ENCODE results near the gene GRID2IP.
"Not testable (repeated sequence)": the region's sequence is repeated elsewhere in the genome, so short reads cannot be mapped to it uniquely, and the experiment has no call there.

The GRID2IP gene

GRCh38 chr7:6482307-6482706 lies 69.0 kb downstream of the GRID2IP start:
- DNase-seq: no peak

GRCh38 chr7:6481445-6481844 lies 69.8 kb downstream of the GRID2IP start:
- no peak for DNase-seq

- no peak for DNase-seq
These were observed 71.0 kb downstream of the GRID2IP start for GRCh38 chr7:6480323-6480660.

- no peak for DNase-seq
These were observed 72.2 kb downstream of the GRID2IP start for GRCh38 chr7:6479067-6479466.

GRCh38 chr7:6478186-6478585 lies 73.1 kb downstream of the GRID2IP start:
- no peak for DNase-seq

- no peak for DNase-seq
These were observed 74.0 kb downstream of the GRID2IP start for GRCh38 chr7:6477318-6477660.

GRCh38 chr7:6476596-6477317 lies 74.5 kb downstream of the GRID2IP start:
- DNase-seq: no peak

- DNase-seq: no peak
These were observed 75.7 kb downstream of the GRID2IP start for GRCh38 chr7:6475433-6476186.

GRCh38 chr7:6465862-6466261 lies 85.4 kb downstream of the GRID2IP start:
- DNase-seq: no peak

- not testable (repeated sequence) for DNase-seq
These were observed 87.7 kb downstream of the GRID2IP start for GRCh38 chr7:6463609-6464008.

GRCh38 chr7:6461946-6462550 lies 89.2 kb downstream of the GRID2IP start:
- DNase-seq: no peak

- DNase-seq: no peak
These were observed 90.2 kb downstream of the GRID2IP start for GRCh38 chr7:6460990-6461584.

- no peak for DNase-seq
These were observed 91.0 kb downstream of the GRID2IP start for GRCh38 chr7:6460303-6460702.

- not testable (repeated sequence) for DNase-seq
These were observed 92.6 kb downstream of the GRID2IP start for GRCh38 chr7:6458676-6459075.

GRCh38 chr7:6453734-6454133 lies 97.5 kb downstream of the GRID2IP start:
- no peak for DNase-seq

- no peak for DNase-seq
These were observed 100.0 kb downstream of the GRID2IP start for GRCh38 chr7:6451224-6451705.

GRCh38 chr7:6450591-6450990 lies 100.7 kb downstream of the GRID2IP start:
- DNase-seq: not testable (repeated sequence)

- DNase-seq: not testable (repeated sequence)
These were observed 101.4 kb downstream of the GRID2IP start for GRCh38 chr7:6449884-6450283.

GRCh38 chr7:6448943-6449543 lies 102.2 kb downstream of the GRID2IP start:
- DNase-seq: no peak

GRCh38 chr7:6447581-6448199 lies 103.6 kb downstream of the GRID2IP start, which contains the start of gene DAGLB:
TSS of gene DAGLB (minus strand) at chr7:6447954. CDS start at chr7:6447842, 112 bp downstream.
- peak; percentile 69 for DNase-seq
